HepG2 (cell line): ENCODE data around the gene SIK3. TPM values are rescaled to one million over a fixed set of nuclear protein-coding genes. Genes with fewer than 3 reads are reported as not detected.

Experiments used
- AGO2 ChIP-seq: fragments of 200-400 bp; formaldehyde crosslinking; optimal IDR thresholded peaks from 2 replicates; pipeline ENCODE3; 2017; ENCODE audit warnings: mild to moderate bottlenecking, low read depth, low read length, moderate library complexity
- FIP1L1 ChIP-seq: fragments of 200-400 bp; formaldehyde crosslinking; IDR thresholded peaks from 2 replicates; pipeline ENCODE4 v1.6.1; 2018; ENCODE audit warnings: low read depth, mild to moderate bottlenecking, low read length, moderate library complexity, borderline replicate concordance; ENCODE audit not compliant: insufficient read depth
- KDM4B ChIP-seq: sonication (generic); formaldehyde crosslinking; IDR thresholded peaks from 2 replicates; pipeline ENCODE4 v1.4.0; 2020; ENCODE audit warnings: missing genetic modification reagents
- KLF13 ChIP-seq: sonication (generic); formaldehyde crosslinking; IDR thresholded peaks from 2 replicates; pipeline ENCODE4 v1.4.0; 2020; ENCODE audit warnings: mild to moderate bottlenecking, missing genetic modification reagents
- MATR3 ChIP-seq: sonication (generic); formaldehyde crosslinking; IDR thresholded peaks from 2 replicates; pipeline ENCODE4 v1.4.0; 2020; ENCODE audit warnings: missing genetic modification reagents
- MBD4 ChIP-seq: IDR thresholded peaks from 2 replicates; pipeline ENCODE4 v1.6.1; 2012; ENCODE audit warnings: low read length, inconsistent platforms, borderline replicate concordance
- MTA3 ChIP-seq: sonication (generic); formaldehyde crosslinking; IDR thresholded peaks from 2 replicates; pipeline ENCODE4 v1.4.0; 2020; ENCODE audit warnings: missing genetic modification reagents
- PHF8 ChIP-seq: sonication (generic); formaldehyde crosslinking; IDR thresholded peaks from 2 replicates; pipeline ENCODE4 v1.5.0; 2020; ENCODE audit warnings: missing genetic modification reagents
- RBM39 ChIP-seq: fragments of 200-400 bp; formaldehyde crosslinking; IDR thresholded peaks from one replicate; pipeline ENCODE4 v1.6.1; 2018; ENCODE audit warnings: antibody characterized with exemption, mild to moderate bottlenecking, low read depth, low read length; ENCODE audit not compliant: poor library complexity, severe bottlenecking
- REL ChIP-seq: sonication (generic); formaldehyde crosslinking; conservative IDR thresholded peaks from 2 replicates; pipeline ENCODE4 v1.8.0; 2022; ENCODE audit warnings: mild to moderate bottlenecking, missing genetic modification reagents, moderate library complexity
- SIN3A ChIP-seq: IDR thresholded peaks from 2 replicates; pipeline ENCODE4 v1.6.1; 2011; ENCODE audit warnings: low read depth, mild to moderate bottlenecking, control low read depth, low read length, borderline replicate concordance
- SKI ChIP-seq: fragments of 450-650 bp; IDR thresholded peaks from one replicate; pipeline ENCODE4 v1.6.1; 2018; ENCODE audit warnings: mild to moderate bottlenecking; ENCODE audit not compliant: partially characterized antibody
- SNAPC2 ChIP-seq: sonication (generic); formaldehyde crosslinking; IDR thresholded peaks from 2 replicates; pipeline ENCODE4 v1.8.1; 2022; ENCODE audit warnings: mild to moderate bottlenecking, missing genetic modification reagents
- SRSF4 ChIP-seq: fragments of 200-400 bp; formaldehyde crosslinking; IDR thresholded peaks from one replicate; pipeline ENCODE4 v1.6.1; 2018; ENCODE audit warnings: mild to moderate bottlenecking, low read depth, low read length, moderate library complexity; ENCODE audit not compliant: poor library complexity, severe bottlenecking
- STAG1 ChIP-seq: sonication (generic); formaldehyde crosslinking; IDR thresholded peaks from 2 replicates; pipeline ENCODE4 v1.4.0; 2020; ENCODE audit warnings: missing genetic modification reagents
- ZNF557 ChIP-seq: sonication (generic); formaldehyde crosslinking; IDR thresholded peaks from 2 replicates; pipeline ENCODE4 v1.4.0; 2020; ENCODE audit warnings: missing genetic modification reagents
- ZNF768 ChIP-seq: sonication (generic); formaldehyde crosslinking; IDR thresholded peaks from 2 replicates; pipeline ENCODE4 v1.4.0; 2020; ENCODE audit warnings: missing genetic modification reagents
- ZNF775 ChIP-seq: sonication (generic); formaldehyde crosslinking; IDR thresholded peaks from 2 replicates; pipeline ENCODE4 v1.4.0; 2020; ENCODE audit warnings: missing genetic modification reagents, mild to moderate bottlenecking, moderate library complexity, borderline replicate concordance
- polyA plus RNA-seq, 8 experiments: library from polyadenylated mRNA; depleted of rRNA in 3 of 8; stranded (reverse) in 7 of 8; unstranded in 1 of 8; fragments of >200 nt; fragmentation: Illumina TruSeq in 4 of 8; extraction: Trizol in 4 of 8; gene quantifications; 2 replicates each; pipeline versions ENCODE4 v1.2.1 to v1.2.3, GENCODE V29; 2011 to 2016; ENCODE audit warnings: low read depth in 4 of 8, missing spikeins in 1 of 8, mixed read lengths in 1 of 8; ENCODE audit not compliant: insufficient read depth in 1 of 8
- total RNA-seq, 5 experiments: library from RNA; depleted of rRNA; stranded (reverse); fragments of >200 nt; fragmentation: Illumina TruSeq; extraction: Trizol; gene quantifications; 2 replicates each; pipeline ENCODE4 v1.2.3, GENCODE V29; 2016; ENCODE audit warnings: low read depth in 1 of 5
- TF ChIP-seq, protein P1 (sequence below): sonication (generic); formaldehyde crosslinking; IDR thresholded peaks from 2 replicates; pipeline ENCODE4 v1.4.0; 2020; ENCODE audit warnings: missing genetic modification reagents, borderline replicate concordance
- TF ChIP-seq, protein P2 (sequence below): sonication (generic); formaldehyde crosslinking; IDR thresholded peaks from 2 replicates; pipeline ENCODE4 v1.4.0; 2020; ENCODE audit warnings: missing genetic modification reagents
- TF ChIP-seq, protein P3 (sequence below): sonication (generic); formaldehyde crosslinking; IDR thresholded peaks from 2 replicates; pipeline ENCODE4 v1.5.0; 2020; ENCODE audit warnings: missing genetic modification reagents

SIK3 gene
- total and polyA plus RNA-seq, 2 of the 13 experiments (the other 11 are each of a cell fraction or from before 2014, with no cell fraction given): 5.7 to 9.8 TPM

DNA sequence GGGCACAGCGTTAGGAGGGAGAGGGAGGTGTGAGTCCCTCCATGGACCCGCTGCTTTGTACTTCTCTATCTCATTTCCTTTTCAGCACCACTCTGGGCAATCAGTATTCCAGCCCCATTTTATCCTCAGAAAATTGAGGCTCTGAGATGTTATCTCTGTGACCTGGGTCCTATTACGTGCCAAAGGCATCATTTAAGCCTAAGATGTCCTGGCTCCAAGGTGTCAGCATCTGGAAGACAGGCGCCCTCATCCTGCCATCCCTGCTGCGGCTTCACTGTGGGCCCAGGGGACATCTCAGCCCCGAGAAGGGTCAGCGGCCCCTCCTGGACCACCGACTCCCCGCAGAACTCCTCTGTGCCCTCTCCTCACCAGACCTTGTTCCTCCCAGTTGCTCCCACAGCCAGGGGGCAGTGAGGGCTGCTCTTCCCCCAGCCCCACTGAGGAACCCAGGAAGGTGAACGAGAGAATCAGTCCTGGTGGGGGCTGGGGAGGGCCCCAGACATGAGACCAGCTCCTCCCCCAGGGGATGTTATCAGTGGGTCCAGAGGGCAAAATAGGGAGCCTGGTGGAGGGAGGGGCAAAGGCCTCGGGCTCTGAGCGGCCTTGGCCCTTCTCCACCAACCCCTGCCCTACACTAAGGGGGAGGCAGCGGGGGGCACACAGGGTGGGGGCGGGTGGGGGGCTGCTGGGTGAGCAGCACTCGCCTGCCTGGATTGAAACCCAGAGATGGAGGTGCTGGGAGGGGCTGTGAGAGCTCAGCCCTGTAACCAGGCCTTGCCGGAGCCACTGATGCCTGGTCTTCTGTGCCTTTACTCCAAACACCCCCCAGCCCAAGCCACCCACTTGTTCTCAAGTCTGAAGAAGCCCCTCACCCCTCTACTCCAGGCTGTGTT lies 269.4 kb downstream of the SIK3 start (continued):
- no peak for TF ChIP-seq MATR3 (CRISPR knock-in tag)
- TF ChIP-seq PHF8 (CRISPR knock-in tag): no peak; the same call in 1 of the 2 replicates
- TF ChIP-seq SKI: peak; percentile 91
- TF ChIP-seq MBD4: no peak
- TF ChIP-seq, protein P1, sequence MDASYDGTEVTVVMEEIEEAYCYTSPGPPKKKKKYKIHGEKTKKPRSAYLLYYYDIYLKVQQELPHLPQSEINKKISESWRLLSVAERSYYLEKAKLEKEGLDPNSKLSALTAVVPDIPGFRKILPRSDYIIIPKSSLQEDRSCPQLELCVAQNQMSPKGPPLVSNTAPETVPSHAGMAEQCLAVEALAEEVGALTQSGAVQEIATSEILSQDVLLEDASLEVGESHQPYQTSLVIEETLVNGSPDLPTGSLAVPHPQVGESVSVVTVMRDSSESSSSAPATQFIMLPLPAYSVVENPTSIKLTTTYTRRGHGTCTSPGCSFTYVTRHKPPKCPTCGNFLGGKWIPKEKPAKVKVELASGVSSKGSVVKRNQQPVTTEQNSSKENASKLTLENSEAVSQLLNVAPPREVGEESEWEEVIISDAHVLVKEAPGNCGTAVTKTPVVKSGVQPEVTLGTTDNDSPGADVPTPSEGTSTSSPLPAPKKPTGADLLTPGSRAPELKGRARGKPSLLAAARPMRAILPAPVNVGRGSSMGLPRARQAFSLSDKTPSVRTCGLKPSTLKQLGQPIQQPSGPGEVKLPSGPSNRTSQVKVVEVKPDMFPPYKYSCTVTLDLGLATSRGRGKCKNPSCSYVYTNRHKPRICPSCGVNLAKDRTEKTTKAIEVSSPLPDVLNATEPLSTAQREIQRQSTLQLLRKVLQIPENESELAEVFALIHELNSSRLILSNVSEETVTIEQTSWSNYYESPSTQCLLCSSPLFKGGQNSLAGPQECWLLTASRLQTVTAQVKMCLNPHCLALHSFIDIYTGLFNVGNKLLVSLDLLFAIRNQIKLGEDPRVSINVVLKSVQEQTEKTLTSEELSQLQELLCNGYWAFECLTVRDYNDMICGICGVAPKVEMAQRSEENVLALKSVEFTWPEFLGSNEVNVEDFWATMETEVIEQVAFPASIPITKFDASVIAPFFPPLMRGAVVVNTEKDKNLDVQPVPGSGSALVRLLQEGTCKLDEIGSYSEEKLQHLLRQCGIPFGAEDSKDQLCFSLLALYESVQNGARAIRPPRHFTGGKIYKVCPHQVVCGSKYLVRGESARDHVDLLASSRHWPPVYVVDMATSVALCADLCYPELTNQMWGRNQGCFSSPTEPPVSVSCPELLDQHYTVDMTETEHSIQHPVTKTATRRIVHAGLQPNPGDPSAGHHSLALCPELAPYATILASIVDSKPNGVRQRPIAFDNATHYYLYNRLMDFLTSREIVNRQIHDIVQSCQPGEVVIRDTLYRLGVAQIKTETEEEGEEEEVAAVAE (CRISPR knock-in tag): peak; percentile 50; the same call in 1 of the 2 replicates
- no peak for TF ChIP-seq ZNF775 (CRISPR knock-in tag)
- no peak for TF ChIP-seq ZNF557 (CRISPR knock-in tag)
- TF ChIP-seq MTA3: no peak
- no peak for TF ChIP-seq REL (CRISPR knock-in tag)
- TF ChIP-seq STAG1 (CRISPR knock-in tag): peak; percentile 54; the same call in 1 of the 2 replicates
- no peak for TF ChIP-seq KLF13
- TF ChIP-seq ZNF768 (CRISPR knock-in tag): 0 out of 2 replicates have a peak, but pooled peaks have one; percentile 32
- no peak for TF ChIP-seq AGO2
- peak; percentile 17; the same call in 1 of the 2 replicates for TF ChIP-seq SNAPC2 (CRISPR knock-in tag)
- TF ChIP-seq SIN3A: no peak
- TF ChIP-seq FIP1L1: 0 out of 2 replicates have a peak, but pooled peaks have one; percentile 43
- no peak for TF ChIP-seq SRSF4
- no peak for TF ChIP-seq KDM4B (CRISPR knock-in tag)
- TF ChIP-seq, protein P2, sequence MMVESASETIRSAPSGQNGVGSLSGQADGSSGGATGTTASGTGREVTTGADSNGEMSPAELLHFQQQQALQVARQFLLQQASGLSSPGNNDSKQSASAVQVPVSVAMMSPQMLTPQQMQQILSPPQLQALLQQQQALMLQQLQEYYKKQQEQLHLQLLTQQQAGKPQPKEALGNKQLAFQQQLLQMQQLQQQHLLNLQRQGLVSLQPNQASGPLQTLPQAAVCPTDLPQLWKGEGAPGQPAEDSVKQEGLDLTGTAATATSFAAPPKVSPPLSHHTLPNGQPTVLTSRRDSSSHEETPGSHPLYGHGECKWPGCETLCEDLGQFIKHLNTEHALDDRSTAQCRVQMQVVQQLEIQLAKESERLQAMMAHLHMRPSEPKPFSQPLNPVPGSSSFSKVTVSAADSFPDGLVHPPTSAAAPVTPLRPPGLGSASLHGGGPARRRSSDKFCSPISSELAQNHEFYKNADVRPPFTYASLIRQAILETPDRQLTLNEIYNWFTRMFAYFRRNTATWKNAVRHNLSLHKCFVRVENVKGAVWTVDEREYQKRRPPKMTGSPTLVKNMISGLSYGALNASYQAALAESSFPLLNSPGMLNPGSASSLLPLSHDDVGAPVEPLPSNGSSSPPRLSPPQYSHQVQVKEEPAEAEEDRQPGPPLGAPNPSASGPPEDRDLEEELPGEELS (CRISPR knock-in tag): peak; percentile 89
- TF ChIP-seq RBM39: peak; percentile 12
- TF ChIP-seq, protein P3, sequence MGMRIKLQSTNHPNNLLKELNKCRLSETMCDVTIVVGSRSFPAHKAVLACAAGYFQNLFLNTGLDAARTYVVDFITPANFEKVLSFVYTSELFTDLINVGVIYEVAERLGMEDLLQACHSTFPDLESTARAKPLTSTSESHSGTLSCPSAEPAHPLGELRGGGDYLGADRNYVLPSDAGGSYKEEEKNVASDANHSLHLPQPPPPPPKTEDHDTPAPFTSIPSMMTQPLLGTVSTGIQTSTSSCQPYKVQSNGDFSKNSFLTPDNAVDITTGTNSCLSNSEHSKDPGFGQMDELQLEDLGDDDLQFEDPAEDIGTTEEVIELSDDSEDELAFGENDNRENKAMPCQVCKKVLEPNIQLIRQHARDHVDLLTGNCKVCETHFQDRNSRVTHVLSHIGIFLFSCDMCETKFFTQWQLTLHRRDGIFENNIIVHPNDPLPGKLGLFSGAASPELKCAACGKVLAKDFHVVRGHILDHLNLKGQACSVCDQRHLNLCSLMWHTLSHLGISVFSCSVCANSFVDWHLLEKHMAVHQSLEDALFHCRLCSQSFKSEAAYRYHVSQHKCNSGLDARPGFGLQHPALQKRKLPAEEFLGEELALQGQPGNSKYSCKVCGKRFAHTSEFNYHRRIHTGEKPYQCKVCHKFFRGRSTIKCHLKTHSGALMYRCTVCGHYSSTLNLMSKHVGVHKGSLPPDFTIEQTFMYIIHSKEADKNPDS (CRISPR knock-in tag): no peak
